Brain microvascular endothelial cell (primary cell): ENCODE measurements around the gene WFIKKN2.

Experiments used
- DNase-seq: peaks from one replicate; pipeline ENCODE4 v3.0.0-alpha.2; 2020
- H3K27ac ChIP-seq: fragments of 250-450 bp; sonication (Bioruptor Pico); 2 replicates; pipeline ENCODE4 v1.5.1; 2020; ENCODE audit warnings: mild to moderate bottlenecking, moderate library complexity
- H3K27me3 ChIP-seq: fragments of 250-450 bp; sonication (Bioruptor Pico); replicated peaks from 2 replicates; pipeline ENCODE4 v1.5.1; 2020; ENCODE audit warnings: mild to moderate bottlenecking
- H3K36me3 ChIP-seq: fragments of 250-450 bp; sonication (Bioruptor Pico); replicated peaks from 2 replicates; pipeline ENCODE4 v1.5.1; 2020; ENCODE audit warnings: mild to moderate bottlenecking
- H3K4me3 ChIP-seq: 2 replicates; pipeline ENCODE4 v1.5.1; 2011; ENCODE audit warnings: low read depth, mild to moderate bottlenecking, control low read depth, low read length, moderate library complexity
- CTCF ChIP-seq: IDR thresholded peaks from 2 replicates; pipeline ENCODE4 v1.5.1; 2011; ENCODE audit warnings: low read depth, mild to moderate bottlenecking, moderate library complexity, low read length, control low read depth, inconsistent platforms; ENCODE audit errors: missing control alignments
- in situ Hi-C: cut with HindIII; loops from 2 replicates; pipeline ENCODE4 v1.10.0; 2017; ENCODE audit warnings: low sequenced_read_pairs, low pct_ligation_motif_present

WFIKKN2 gene

GRCh38 chr17:50793007-50793406 lies 42.4 kb upstream of the WFIKKN2 start:
- Histone ChIP-seq H3K27ac (no peak overlapping the region), H3K27me3 (no peaks in the 10 kb centered on the region), H3K4me3 (no peak overlapping the region), H3K36me3 (no peaks in the 10 kb centered on the region)
- no peak for DNase-seq
- TF ChIP-seq CTCF, result no peak
- in situ Hi-C loops, result no loop called here

- in situ Hi-C loops, result no loop called here
- Histone ChIP-seq H3K27ac (no peak overlapping the region), H3K27me3 (no peaks in the 10 kb centered on the region)
Measured at GRCh38 chr17:50794361-50794760, 41.0 kb upstream of the WFIKKN2 start.

GRCh38 chr17:50797135-50797810 lies 38.1 kb upstream of the WFIKKN2 start:
- Histone ChIP-seq H3K27ac (no peak overlapping the region), H3K36me3 (no peaks in the 10 kb centered on the region), H3K4me3 (no peak overlapping the region), H3K27me3 (no peaks in the 10 kb centered on the region)
- no peak for DNase-seq
- no peak for TF ChIP-seq CTCF
- in situ Hi-C loops, result no loop called here

More at GRCh38 chr17:50794361-50794760, 41.0 kb upstream of the WFIKKN2 start:
- H3K4me3 ChIP-seq, result no peak overlapping the region
- TF ChIP-seq CTCF, result no peak
- DNase-seq, result no peak
- no peaks in the 10 kb centered on the region for H3K36me3 ChIP-seq

- no peak for TF ChIP-seq CTCF
- in situ Hi-C loops, result no loop called here
- Histone ChIP-seq H3K27ac (no peak overlapping the region), H3K27me3 (no peaks in the 10 kb centered on the region), H3K36me3 (no peaks in the 10 kb centered on the region), H3K4me3 (no peak overlapping the region)
- no peak for DNase-seq
Measured at GRCh38 chr17:50798424-50799288, 36.7 kb upstream of the WFIKKN2 start.

GRCh38 chr17:50799582-50799981 lies 35.8 kb upstream of the WFIKKN2 start:
- Histone ChIP-seq H3K27me3 (no peaks in the 10 kb centered on the region), H3K36me3 (no peaks in the 10 kb centered on the region), H3K27ac (no peak overlapping the region), H3K4me3 (no peak overlapping the region)
- in situ Hi-C loops, result no loop called here
- DNase-seq, result no peak
- no peak for TF ChIP-seq CTCF
